ENCODE results near the gene ABCA4.

GRCh38 chr1:94118013-94118412, 2.9 kb downstream of the ABCA4 start:
- no peak for TF ChIP-seq CTCF (conservative IDR thresholded peaks at IDR 0.05; ENCODE audit: low read depth, low read length)
- no peak for TF ChIP-seq EZH2 (IDR thresholded peaks at IDR 0.05; ENCODE audit: low read length, unreplicated experiment)
- no peak for TF ChIP-seq EZH2phosphoT487 (IDR thresholded peaks at IDR 0.05; ENCODE audit: borderline replicate concordance, low read length)
